Activated naive CD4-positive, alpha-beta T cell treated with anti-CD3 and anti-CD28 coated beads for 36 hours (primary cell): ENCODE results near the gene MAST2. TPM values are rescaled to one million over a fixed set of nuclear protein-coding genes. Genes with fewer than 3 reads are reported as not detected.
A peak's percentile ranks its signal among the peaks of the same experiment; 100 is the strongest.

Experiments
- CTCF ChIA-PET: fragments of 350-600 bp; sonication (Branson Sonifier 250); formaldehyde crosslinking; loops from one replicate; lab custom pipeline; 2021; ENCODE audit warnings: antibody characterized with exemption; lab: Charles Lee
- DNase-seq: peaks from one replicate; pipeline ENCODE4 v3.0.0-alpha.2; 2020
- H3K27ac Mint-ChIP-seq: one replicate; pipeline ENCODE4 v1.8.0; 2021; ENCODE audit warnings: mild to moderate bottlenecking, mixed read lengths
- H3K27me3 Mint-ChIP-seq: one replicate; pipeline ENCODE4 v1.8.0; 2021; ENCODE audit warnings: low read depth, mixed read lengths
- H3K36me3 Mint-ChIP-seq: one replicate; pipeline ENCODE4 v1.8.0; 2021; ENCODE audit warnings: low read depth, mixed read lengths
- H3K4me1 Mint-ChIP-seq: one replicate; pipeline ENCODE4 v1.8.0; 2021; ENCODE audit warnings: low read depth, mixed read lengths
- H3K4me3 Mint-ChIP-seq: one replicate; pipeline ENCODE4 v1.8.0; 2021; ENCODE audit warnings: mild to moderate bottlenecking, moderate library complexity, mixed read lengths
- H3K9me3 Mint-ChIP-seq: one replicate; pipeline ENCODE4 v1.8.0; 2021; ENCODE audit warnings: mixed read lengths
- intact Hi-C: fragments of 100-400 bp; cut with micrococcal nuclease; formaldehyde crosslinking; loops from one replicate; pipeline ENCODE4 v1.15.1; 2023
- total RNA-seq, 2 experiments: library from RNA; stranded (reverse); gene quantifications; one replicate each; pipeline ENCODE4 v1.2.3, GENCODE V29; 2021

MAST2 gene
- total RNA-seq, 2 experiments from 2014 or later: 21.7 to 22.1 TPM

GRCh38 chr1:45886229-45886628 is 82.8 kb downstream of the MAST2 start:
- Mint-ChIP-seq H3K27ac (no peak overlapping the region), H3K9me3 (no peaks in the 10 kb centered on the region), H3K36me3 (peaks cover 4% of the 10 kb centered on the region), H3K4me3 (no peak overlapping the region), H3K27me3 (no peaks in the 10 kb centered on the region), H3K4me1 (peaks cover 24% of the 10 kb centered on the region)
- intact Hi-C loops: no loop called here
- no peak for DNase-seq
- CTCF ChIA-PET: interaction anchor here (0.6 kb wide), 1 partner anchor 293 kb away, joined by 5 read pairs; no protein-coding TSS in a partner anchor

- Mint-ChIP-seq H3K36me3 (peaks cover 4% of the 10 kb centered on the region), H3K4me1 (peaks cover 24% of the 10 kb centered on the region), H3K27ac (peak overlapping the region; percentile 84), H3K27me3 (no peaks in the 10 kb centered on the region), H3K4me3 (no peak overlapping the region), H3K9me3 (no peaks in the 10 kb centered on the region)
- CTCF ChIA-PET: interaction anchor here (0.6 kb wide), 1 partner anchor 473 kb away, joined by 3 read pairs; no protein-coding TSS in a partner anchor
- peak; percentile 49 for DNase-seq
- intact Hi-C loops: no loop called here
Observed at GRCh38 chr1:45887156-45887842, 83.9 kb downstream of the MAST2 start.

- CTCF ChIA-PET: no interaction called here
- H3K36me3 Mint-ChIP-seq: peaks cover 4% of the 10 kb centered on the region
- no peaks in the 10 kb centered on the region for H3K9me3 Mint-ChIP-seq
- no peak overlapping the region for H3K4me3 Mint-ChIP-seq
- peaks cover 24% of the 10 kb centered on the region for H3K4me1 Mint-ChIP-seq
- DNase-seq: no peak
- no peaks in the 10 kb centered on the region for H3K27me3 Mint-ChIP-seq
- intact Hi-C loops: no loop called here
- H3K27ac Mint-ChIP-seq: no peak overlapping the region
Observed at GRCh38 chr1:45890078-45890477, 86.7 kb downstream of the MAST2 start.

GRCh38 chr1:45891087-45891486 is 87.7 kb downstream of the MAST2 start:
- Mint-ChIP-seq H3K4me3 (no peak overlapping the region), H3K9me3 (no peaks in the 10 kb centered on the region), H3K36me3 (peaks cover 4% of the 10 kb centered on the region), H3K27me3 (no peaks in the 10 kb centered on the region), H3K4me1 (peaks cover 24% of the 10 kb centered on the region), H3K27ac (no peak overlapping the region)
- DNase-seq: no peak
- intact Hi-C loops: no loop called here
- CTCF ChIA-PET: interaction anchor here (0.7 to 1.2 kb wide), 2 partner anchors 16 to 213 kb away, joined by 3 read pairs; no protein-coding TSS in a partner anchor

- Mint-ChIP-seq H3K27ac (no peak overlapping the region), H3K4me1 (peaks cover 13% of the 10 kb centered on the region), H3K4me3 (no peak overlapping the region), H3K27me3 (no peaks in the 10 kb centered on the region), H3K36me3 (peaks cover 4% of the 10 kb centered on the region), H3K9me3 (no peaks in the 10 kb centered on the region)
- intact Hi-C loops: no loop called here
- CTCF ChIA-PET: no interaction called here
- no peak for DNase-seq
Observed at GRCh38 chr1:45892068-45892785, 88.8 kb downstream of the MAST2 start.

GRCh38 chr1:45894331-45894730 is 90.9 kb downstream of the MAST2 start:
- Mint-ChIP-seq H3K9me3 (no peaks in the 10 kb centered on the region), H3K4me3 (no peak overlapping the region), H3K4me1 (no peaks in the 10 kb centered on the region), H3K27ac (no peak overlapping the region), H3K27me3 (no peaks in the 10 kb centered on the region), H3K36me3 (peaks cover 4% of the 10 kb centered on the region)
- CTCF ChIA-PET: no interaction called here
- intact Hi-C loops: no loop called here
- DNase-seq: no peak

- Mint-ChIP-seq H3K36me3 (peaks cover 3% of the 10 kb centered on the region), H3K4me3 (no peak overlapping the region), H3K27ac (no peak overlapping the region), H3K27me3 (no peaks in the 10 kb centered on the region), H3K9me3 (no peaks in the 10 kb centered on the region), H3K4me1 (no peaks in the 10 kb centered on the region)
- CTCF ChIA-PET: no interaction called here
- DNase-seq: no peak
- intact Hi-C loops: no loop called here
Observed at GRCh38 chr1:45894921-45895320, 91.5 kb downstream of the MAST2 start.

- intact Hi-C loops: no loop called here
- no peak overlapping the region for H3K4me3 Mint-ChIP-seq
- no peak for DNase-seq
- H3K4me1 Mint-ChIP-seq: no peaks in the 10 kb centered on the region
- H3K36me3 Mint-ChIP-seq: no peaks in the 10 kb centered on the region
- H3K27me3 Mint-ChIP-seq: no peaks in the 10 kb centered on the region
- no peak overlapping the region for H3K27ac Mint-ChIP-seq
- H3K9me3 Mint-ChIP-seq: no peaks in the 10 kb centered on the region
- CTCF ChIA-PET: no interaction called here
Observed at GRCh38 chr1:45895406-45895805, 92.0 kb downstream of the MAST2 start.

- intact Hi-C loops: no loop called here
- no peak overlapping the region for H3K4me3 Mint-ChIP-seq
- no peak for DNase-seq
- no peak overlapping the region for H3K27ac Mint-ChIP-seq
- no peaks in the 10 kb centered on the region for H3K4me1 Mint-ChIP-seq
- H3K9me3 Mint-ChIP-seq: no peaks in the 10 kb centered on the region
- no peaks in the 10 kb centered on the region for H3K36me3 Mint-ChIP-seq
- CTCF ChIA-PET: interaction anchor here (0.6 kb wide), 1 partner anchor 84 kb away, joined by 5 read pairs; no protein-coding TSS in a partner anchor
- H3K27me3 Mint-ChIP-seq: no peaks in the 10 kb centered on the region
Observed at GRCh38 chr1:45906883-45907282, 103.5 kb downstream of the MAST2 start.

GRCh38 chr1:45908611-45909140 is 105.3 kb downstream of the MAST2 start:
- CTCF ChIA-PET: no interaction called here
- Mint-ChIP-seq H3K27ac (no peak overlapping the region), H3K4me1 (peaks cover 6% of the 10 kb centered on the region), H3K4me3 (no peak overlapping the region), H3K36me3 (no peaks in the 10 kb centered on the region), H3K27me3 (no peaks in the 10 kb centered on the region), H3K9me3 (no peaks in the 10 kb centered on the region)
- no peak for DNase-seq
- intact Hi-C loops: no loop called here

- Mint-ChIP-seq H3K4me3 (no peak overlapping the region), H3K36me3 (no peaks in the 10 kb centered on the region), H3K9me3 (no peaks in the 10 kb centered on the region)
Observed at GRCh38 chr1:45911634-45912033, 108.2 kb downstream of the MAST2 start.

GRCh38 chr1:45913183-45913683 is 109.8 kb downstream of the MAST2 start:
- peak; percentile 35 for DNase-seq
- H3K27me3 Mint-ChIP-seq: no peaks in the 10 kb centered on the region
- intact Hi-C loops: no loop called here
- H3K36me3 Mint-ChIP-seq: no peaks in the 10 kb centered on the region
- no peaks in the 10 kb centered on the region for H3K9me3 Mint-ChIP-seq
- H3K4me1 Mint-ChIP-seq: peaks cover 6% of the 10 kb centered on the region
- no peak overlapping the region for H3K27ac Mint-ChIP-seq
- no peak overlapping the region for H3K4me3 Mint-ChIP-seq
- CTCF ChIA-PET: interaction anchor here (1.0 to 1.1 kb wide), 2 partner anchors 9 to 45 kb away, joined by 3 read pairs; no protein-coding TSS in a partner anchor

More at GRCh38 chr1:45911634-45912033, 108.2 kb downstream of the MAST2 start:
- H3K4me1 Mint-ChIP-seq: peaks cover 6% of the 10 kb centered on the region
- intact Hi-C loops: no loop called here
- CTCF ChIA-PET: no interaction called here
- DNase-seq: no peak
- no peak overlapping the region for H3K27ac Mint-ChIP-seq
- H3K27me3 Mint-ChIP-seq: no peaks in the 10 kb centered on the region
